Activated T-cell treated with anti-CD3 and anti-CD28 coated beads for 24 hours (primary cell): Measurements from ENCODE around the gene ZC3H11A.

Source experiments
- DNase-seq: peaks from one replicate; pipeline ENCODE4 v3.0.0-alpha.2; 2020; ENCODE audit warnings: low read depth

Gene ZC3H11A

DNA sequence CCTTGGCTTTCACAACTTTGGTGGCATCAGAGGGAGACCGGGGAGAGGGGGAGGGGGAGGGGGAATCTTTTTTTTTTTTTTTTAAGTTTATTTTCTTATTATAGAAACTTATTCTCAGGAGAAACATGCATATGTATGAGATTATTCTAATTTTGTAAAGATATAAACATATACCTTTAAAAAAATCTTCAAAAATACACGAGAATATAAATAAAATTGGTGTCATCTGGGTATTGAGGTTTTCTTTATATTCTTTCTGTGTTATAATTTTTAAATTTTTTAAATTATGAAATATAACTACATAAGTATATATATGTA lies 47.1 kb downstream of the ZC3H11A start:
- DNase-seq = no peak

- no peak for DNase-seq
Observed at GRCh38 chr1:203843435-203843834, 48.0 kb downstream of the ZC3H11A start.
